ENCODE data around the gene ARHGAP5.

- TF ChIP-seq CTCF (IDR thresholded peaks at IDR 0.05) (no peak), POLR2A (IDR thresholded peaks at IDR 0.05) (no peak), POLR2AphosphoS5 (IDR thresholded peaks at IDR 0.05) (no peak), EP300 (IDR thresholded peaks at IDR 0.05) (no peak)
These were observed 128.4 kb downstream of the ARHGAP5 start for GRCh38 chr14:32205554-32205953.
